A549 (cell line): Measurements from ENCODE around the gene FGF14.

Experiments
- CTCF ChIP-seq: fragments of >200 bp; sonication (Bioruptor Twin); formaldehyde crosslinking; IDR thresholded peaks from 3 replicates; pipeline ENCODE4 v1.5.1; 2016
- POLR2A ChIP-seq: IDR thresholded peaks from 2 replicates; pipeline ENCODE4 v1.6.1; 2012; ENCODE audit warnings: mild to moderate bottlenecking, low read length
- RAD21 ChIP-seq, 2 experiments: fragments of >200 bp in 1 of 2; sonication (Bioruptor Twin) in 1 of 2; formaldehyde crosslinking in 1 of 2; IDR thresholded peaks in 1 of 2; conservative IDR thresholded peaks in 1 of 2; 2 replicates in 1 of 2; 3 replicates in 1 of 2; pipeline ENCODE4 v1.6.1; 2012 to 2018; ENCODE audit warnings: inconsistent platforms in 1 of 2
- TF ChIP-seq, protein P1 (sequence below): fragments of 200-600 bp; sonication (generic); IDR thresholded peaks from 2 replicates; pipeline ENCODE4 v1.6.1; 2016; ENCODE audit warnings: antibody characterized with exemption, mild to moderate bottlenecking, moderate library complexity
- TF ChIP-seq, protein P2 (sequence below): fragments of 450-650 bp; IDR thresholded peaks from 2 replicates; pipeline ENCODE4 v1.6.1; 2014; ENCODE audit warnings: antibody characterized with exemption

- TF ChIP-seq CTCF = no peak
- no peak for TF ChIP-seq POLR2A
- TF ChIP-seq RAD21 (conservative IDR thresholded peaks at IDR 0.05 in 1 of 2, IDR thresholded peaks at IDR 0.05 in 1 of 2) = no peak
- TF ChIP-seq, protein P1, sequence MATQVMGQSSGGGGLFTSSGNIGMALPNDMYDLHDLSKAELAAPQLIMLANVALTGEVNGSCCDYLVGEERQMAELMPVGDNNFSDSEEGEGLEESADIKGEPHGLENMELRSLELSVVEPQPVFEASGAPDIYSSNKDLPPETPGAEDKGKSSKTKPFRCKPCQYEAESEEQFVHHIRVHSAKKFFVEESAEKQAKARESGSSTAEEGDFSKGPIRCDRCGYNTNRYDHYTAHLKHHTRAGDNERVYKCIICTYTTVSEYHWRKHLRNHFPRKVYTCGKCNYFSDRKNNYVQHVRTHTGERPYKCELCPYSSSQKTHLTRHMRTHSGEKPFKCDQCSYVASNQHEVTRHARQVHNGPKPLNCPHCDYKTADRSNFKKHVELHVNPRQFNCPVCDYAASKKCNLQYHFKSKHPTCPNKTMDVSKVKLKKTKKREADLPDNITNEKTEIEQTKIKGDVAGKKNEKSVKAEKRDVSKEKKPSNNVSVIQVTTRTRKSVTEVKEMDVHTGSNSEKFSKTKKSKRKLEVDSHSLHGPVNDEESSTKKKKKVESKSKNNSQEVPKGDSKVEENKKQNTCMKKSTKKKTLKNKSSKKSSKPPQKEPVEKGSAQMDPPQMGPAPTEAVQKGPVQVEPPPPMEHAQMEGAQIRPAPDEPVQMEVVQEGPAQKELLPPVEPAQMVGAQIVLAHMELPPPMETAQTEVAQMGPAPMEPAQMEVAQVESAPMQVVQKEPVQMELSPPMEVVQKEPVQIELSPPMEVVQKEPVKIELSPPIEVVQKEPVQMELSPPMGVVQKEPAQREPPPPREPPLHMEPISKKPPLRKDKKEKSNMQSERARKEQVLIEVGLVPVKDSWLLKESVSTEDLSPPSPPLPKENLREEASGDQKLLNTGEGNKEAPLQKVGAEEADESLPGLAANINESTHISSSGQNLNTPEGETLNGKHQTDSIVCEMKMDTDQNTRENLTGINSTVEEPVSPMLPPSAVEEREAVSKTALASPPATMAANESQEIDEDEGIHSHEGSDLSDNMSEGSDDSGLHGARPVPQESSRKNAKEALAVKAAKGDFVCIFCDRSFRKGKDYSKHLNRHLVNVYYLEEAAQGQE = no peak
- TF ChIP-seq, protein P2, sequence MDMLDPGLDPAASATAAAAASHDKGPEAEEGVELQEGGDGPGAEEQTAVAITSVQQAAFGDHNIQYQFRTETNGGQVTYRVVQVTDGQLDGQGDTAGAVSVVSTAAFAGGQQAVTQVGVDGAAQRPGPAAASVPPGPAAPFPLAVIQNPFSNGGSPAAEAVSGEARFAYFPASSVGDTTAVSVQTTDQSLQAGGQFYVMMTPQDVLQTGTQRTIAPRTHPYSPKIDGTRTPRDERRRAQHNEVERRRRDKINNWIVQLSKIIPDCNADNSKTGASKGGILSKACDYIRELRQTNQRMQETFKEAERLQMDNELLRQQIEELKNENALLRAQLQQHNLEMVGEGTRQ = no peak
These were observed 259.4 kb downstream of the FGF14 start for GRCh38 chr13:102142473-102142826.
